Stimulated activated CD8-positive, alpha-beta memory T cell treated with anti-CD3 and anti-CD28 coated beads, Interleukin-2, amount 100 ng/mL, for 1 hour (primary cell): ENCODE data around the gene MYB.

Experiments
- DNase-seq, 2 donors: peaks; one replicate each; pipeline ENCODE4 v3.0.0-alpha.2; 2020; ENCODE audit warnings: low read depth in 2 of 2

Gene MYB

GRCh38 chr6:135250751-135251497 lies 69.8 kb downstream of the MYB start:
- DNase-seq, result no peak

DNA sequence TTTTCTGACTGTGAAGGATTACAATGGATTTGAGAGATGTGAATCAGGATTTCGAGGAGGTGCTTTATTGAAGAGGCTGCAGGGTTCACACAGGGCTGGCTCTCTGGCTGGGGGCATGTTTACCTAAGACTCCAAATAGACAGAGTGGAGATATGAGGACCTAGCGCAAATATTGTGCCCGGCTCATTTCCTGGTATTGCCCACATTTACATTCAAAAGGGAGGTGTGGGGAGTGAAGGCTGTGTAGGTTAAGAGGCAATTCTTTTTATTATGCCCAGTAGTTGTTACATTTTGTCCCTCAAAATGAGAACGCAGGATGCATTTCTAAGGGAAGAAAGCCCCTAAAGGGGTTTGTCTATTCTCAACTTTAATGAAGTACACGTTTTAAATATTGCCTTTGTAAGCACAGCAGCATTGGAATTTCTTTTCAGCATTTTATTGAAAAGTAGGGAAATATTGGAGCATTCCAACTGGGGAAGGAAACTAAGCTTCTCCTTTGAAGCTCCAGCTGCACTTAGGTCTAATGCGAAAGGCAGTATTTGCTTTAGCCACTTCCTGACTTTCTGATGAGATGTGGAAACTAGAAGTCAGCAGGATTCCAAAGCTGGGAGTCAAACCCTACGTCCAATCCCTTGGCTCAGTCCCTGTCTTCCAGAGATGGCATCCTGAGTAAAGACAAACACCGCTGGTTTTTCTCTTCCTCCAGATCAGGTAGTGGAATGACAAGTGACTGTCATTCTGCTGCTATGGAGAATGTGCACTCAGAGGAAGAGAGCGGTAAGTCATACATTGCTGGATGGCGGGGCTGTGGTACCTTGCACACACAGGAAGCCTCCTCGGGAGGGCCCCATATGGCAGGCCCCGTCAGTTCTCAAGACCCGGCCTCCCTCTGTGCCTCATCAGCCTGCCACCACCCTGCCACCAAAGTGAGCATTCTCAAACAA lies 70.7 kb downstream of the MYB start:
- DNase-seq, result no peak

- no peak for DNase-seq
Observed at GRCh38 chr6:135254471-135254870, 73.4 kb downstream of the MYB start.

DNA sequence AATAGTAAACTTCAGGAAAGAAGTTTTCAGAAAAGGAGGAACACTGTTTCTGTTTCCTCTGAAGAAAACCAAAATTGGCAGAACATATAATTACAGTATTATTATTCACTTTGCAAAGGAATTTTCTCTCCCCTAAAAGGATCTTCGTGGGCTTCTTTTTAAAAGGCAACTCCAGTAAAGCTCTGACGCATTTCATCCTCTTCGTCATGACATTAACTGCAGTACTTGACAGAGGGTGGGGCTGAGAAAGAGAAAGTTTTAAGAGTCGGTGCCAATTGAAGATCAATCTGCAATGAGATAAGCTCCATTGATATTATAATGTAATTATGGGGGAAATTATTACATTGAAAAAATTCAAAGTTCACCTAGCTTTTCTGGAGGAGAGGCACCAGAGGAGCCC lies 75.8 kb downstream of the MYB start:
- no peak for DNase-seq

DNA sequence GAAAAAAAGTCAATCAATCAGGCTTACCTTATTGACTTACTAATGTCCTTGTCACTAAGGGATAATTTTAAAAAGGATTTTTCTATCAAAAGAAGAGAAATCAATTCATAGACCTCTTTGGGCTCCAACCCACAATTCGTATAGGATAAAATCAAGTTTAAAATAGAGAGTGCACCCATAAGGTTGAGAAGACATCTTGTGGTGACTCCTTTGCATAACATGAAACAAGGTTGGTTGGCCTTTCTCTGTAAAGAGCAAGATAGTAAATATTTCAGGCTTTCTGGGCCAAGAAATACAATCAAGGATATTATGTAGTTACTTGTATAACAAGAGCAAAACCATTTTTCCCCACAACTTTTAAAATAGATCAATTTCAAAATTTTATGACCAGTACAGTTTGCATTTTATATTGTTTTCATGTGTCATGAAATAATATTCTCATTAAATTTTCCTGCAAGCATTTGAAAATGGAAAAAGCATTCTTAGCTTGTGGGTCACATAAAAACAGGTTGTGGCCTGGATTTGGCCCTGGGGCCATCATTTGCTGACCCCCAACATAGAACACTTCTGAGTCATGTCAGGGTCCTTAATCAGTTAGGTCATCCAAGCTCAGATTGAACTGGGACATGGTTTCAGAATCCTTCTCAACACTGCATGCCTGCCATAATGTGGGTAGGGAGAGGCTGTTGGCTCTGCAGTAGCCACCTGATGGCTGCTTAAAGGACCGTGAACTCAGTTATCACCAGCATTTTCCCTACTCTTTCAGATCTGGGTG lies 76.7 kb downstream of the MYB start:
- no peak for DNase-seq

GRCh38 chr6:135258970-135259369 lies 77.9 kb downstream of the MYB start:
- no peak for DNase-seq

DNA sequence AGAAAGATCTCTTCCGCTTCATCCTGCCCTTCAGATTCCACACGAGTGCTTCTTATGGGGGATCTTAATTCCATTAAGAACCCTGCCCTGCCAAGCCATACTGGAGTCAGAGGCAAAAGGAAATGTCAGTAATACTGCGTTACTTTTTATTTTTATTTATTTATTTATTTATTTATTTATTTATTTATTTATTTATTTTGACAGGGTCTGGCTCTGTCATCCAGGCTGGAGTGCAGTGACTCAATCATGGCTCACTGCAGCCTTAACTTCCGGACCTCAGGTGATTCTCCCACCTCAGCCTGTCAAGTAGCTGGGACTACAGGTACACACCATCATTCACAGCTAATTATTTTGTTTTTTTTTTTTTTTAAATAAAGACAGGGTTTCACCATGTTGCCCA lies 79.5 kb downstream of the MYB start:
- no peak for DNase-seq

- no peak for DNase-seq
Observed at GRCh38 chr6:135261872-135262725, 81.0 kb downstream of the MYB start.

DNA sequence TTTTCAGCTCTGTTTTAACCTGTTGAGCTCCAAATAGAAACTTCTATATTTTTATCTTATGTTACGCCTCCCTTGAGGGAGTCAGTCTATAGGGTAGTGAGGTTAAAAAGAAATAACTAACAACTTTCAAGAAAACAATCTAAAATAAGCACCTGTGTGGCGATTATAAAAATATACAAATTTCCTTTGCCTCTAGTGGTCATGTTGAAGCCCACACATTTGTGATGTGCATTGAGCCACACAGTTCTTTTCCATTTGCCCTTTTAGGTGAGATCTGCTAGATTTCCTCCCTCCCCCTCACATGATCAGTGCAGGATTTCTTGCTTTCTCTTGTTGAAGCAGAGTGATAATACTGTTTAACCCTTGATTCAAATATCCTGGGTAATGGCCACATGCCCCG lies 84.2 kb downstream of the MYB start:
- no peak for DNase-seq

DNA sequence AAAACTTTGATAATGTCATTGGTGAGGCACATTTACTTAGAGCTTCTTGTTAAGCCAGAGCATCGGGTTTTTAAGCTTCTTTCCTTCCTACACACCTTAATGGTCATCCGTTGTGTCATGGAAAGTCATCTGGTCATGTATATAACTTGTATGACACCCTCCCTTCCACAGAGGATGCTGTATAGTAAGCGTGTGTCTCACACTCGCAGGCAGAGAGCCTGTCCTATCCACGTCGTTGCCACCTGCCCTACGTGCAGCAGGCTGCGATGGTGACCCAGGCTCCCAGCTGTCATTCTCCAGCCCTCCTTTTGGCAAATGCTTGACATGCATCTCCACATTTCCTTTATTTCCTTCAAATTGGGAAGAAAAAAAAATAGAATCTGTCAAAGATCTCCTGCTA lies 85.6 kb downstream of the MYB start:
- no peak for DNase-seq

DNA sequence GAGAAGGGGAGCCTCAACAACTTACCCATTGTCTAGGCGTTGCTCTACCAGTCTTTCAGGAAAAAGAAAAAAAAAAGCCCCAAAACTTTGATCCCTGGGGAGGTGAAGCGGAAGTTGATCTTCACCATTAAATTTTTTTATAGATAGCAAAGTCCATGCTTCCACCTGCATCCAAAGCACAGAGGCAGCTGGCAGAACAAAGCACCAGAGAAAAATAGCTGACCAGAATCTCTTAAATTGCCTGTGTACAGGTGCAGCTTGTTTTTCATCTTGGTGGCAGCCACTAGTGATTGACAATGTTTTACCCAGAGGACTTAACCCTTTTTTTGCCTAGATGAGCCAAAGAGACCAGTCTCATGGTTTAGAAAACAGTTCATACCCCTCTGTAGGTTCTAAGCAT lies 86.0 kb downstream of the MYB start:
- no peak for DNase-seq

- DNase-seq, result no peak
Observed at GRCh38 chr6:135268263-135268662, 87.2 kb downstream of the MYB start.

- DNase-seq, result no peak
Observed at GRCh38 chr6:135268740-135269139, 87.6 kb downstream of the MYB start.
